ENCODE results near the gene MAN1A2.

The MAN1A2 gene

DNA sequence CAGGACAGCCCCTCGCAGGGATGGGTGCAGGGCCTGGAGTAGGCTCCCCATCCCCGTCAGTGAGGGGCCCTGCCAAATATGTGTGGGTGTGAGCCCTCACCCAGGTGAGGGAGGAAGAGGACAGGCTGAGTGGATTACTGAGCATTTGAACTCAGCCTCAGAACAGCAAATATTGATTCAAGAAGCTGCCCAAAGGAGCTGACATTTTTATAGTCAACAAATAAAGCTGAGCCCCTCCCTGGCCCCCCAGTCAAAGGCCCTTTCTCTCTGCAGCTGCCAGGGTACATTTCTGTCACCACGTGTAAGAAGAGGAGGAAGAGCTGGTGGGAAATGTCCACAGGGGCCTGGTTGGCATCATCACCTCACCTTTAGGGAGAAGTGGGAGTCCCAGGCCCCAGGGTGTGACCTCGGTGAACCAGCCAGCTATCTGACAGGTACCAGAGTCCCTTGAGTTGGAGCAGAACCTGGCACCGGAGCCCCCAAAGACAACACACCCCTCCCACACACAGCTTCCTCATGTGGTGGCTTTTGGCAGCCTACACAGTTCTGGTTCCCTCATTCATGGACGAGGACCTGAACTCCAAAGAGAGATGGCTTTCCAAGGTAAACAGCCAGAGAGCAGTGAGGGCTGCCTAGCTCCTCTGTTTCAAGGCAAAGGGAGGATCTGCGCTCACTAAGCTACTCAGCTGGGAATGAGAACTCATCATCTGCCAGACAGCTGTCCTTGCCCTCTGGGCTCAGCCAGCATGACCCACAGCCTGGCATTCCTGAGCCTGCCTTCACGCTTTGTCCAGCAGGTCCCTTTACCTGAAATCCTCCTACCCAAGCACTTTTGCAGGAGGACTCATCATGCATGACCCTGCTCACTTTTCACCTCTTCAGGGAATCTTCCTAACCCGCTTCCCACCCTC lies 195.6 kb downstream of the MAN1A2 start:
- no peak for DNase-seq

DNA sequence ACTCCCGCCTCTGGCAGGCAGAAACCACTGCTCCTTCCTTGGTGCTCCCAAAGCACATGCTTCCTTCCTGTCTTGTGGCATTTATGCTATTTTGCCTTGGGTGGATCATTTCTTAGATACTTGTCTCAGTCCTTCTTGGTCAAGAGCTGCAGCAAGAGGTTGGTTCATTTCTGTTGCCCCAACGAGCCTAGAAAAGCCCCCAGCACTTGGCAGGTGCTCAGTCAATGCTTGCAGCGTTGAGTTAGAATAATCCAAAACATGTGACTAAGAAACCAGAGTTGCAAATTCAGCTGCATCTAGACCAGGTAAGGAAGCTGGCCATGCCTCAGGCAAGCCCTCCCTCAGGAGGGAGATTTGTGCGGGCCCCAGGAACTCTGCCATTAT lies 196.2 kb downstream of the MAN1A2 start:
- no peak for DNase-seq

DNA sequence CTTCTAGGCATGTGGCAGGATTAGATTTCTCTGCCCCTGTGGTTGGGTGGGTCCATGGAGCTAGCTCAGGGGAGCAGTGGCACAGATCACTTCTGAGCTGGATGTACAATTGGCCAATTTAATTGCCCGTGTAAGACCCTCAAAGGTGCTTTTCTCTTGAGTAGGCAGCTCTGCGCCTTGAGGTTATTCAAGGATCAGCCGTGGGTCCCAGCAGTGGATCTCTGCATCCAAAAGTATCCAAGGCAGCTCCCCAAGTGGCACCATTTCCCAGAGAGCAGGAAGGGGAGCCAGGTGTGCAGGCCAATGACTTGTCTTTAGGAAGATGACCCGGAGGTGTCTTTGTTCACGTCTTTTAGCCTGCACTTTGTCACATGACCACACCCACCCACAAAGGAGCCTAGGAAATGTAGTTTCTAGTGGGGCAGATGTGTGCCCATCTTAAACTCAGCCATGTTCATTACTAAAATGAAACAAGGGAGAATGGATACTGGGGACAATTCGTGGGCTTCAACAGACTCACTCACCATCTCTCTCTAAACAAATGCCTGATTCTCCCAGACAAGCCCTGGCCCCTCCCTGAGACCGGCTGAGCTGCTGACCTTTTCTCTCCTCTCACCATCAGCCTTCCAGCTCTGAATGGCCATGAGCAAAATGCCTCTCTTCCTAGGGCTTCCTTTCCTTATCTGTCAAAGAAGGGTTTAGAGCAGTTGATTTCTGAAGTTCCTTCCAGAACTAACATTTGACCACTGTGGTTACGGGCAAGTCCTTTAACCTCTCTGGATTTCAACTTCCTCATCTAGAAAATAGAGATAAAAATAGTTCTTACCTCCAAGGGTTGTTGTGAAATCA lies 197.2 kb downstream of the MAN1A2 start:
- DNase-seq, result no peak

DNA sequence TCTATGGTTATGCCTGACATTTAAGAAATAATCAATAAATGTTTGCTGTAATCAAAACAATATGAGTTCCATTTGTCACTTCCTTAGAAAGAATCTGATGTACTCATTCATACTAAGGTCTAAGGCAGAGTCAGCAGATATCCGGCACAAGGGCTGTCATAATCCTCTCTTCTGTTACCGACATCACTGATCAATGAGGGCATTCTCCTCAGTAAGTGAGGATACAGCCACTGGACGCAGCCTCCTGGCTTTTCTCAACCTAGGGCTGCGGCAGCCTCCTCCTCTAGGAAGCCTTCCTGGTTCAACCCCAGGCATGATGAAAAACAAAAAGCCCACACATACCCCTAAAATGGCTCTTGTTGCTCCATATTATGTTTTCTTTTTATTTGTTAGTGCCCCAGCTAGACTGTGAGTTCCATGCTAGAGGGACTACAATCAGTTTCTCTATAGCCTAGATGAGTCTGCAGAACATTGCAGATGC lies 197.9 kb downstream of the MAN1A2 start:
- no peak for DNase-seq

DNA sequence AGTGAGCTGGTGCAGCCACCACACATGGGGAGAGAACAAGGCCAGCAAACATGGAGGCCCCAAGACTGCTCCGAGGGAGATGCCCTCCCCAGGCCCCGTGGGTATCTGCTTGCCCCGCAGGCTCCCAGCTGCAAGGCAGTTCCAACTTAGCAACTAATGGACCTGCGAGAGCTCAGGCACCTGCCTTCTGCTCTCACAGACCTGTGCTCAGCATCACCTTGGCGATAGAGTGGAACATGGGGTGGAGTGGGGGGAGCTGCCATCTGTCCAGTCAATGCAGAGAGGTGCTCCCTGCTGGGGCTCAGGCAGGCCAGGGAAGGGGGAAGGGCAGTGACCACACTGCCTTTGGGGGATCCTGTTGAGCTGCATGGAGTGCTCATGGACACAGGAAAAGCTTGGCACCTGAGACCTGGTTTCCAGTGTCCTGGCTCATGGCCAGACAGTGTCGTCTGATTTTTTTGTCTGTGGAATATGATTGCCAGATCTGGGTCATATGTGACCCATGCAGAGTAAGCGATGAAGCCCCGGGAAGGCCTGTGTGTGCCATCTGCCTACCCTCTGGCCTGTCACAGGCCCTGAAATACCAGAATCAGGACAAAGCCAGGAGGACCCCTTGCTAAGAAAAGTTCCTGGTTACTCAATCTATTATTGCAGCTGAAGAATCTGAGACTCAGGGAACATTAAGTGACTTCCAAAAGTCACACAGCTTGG lies 198.7 kb downstream of the MAN1A2 start:
- DNase-seq, result no peak

DNA sequence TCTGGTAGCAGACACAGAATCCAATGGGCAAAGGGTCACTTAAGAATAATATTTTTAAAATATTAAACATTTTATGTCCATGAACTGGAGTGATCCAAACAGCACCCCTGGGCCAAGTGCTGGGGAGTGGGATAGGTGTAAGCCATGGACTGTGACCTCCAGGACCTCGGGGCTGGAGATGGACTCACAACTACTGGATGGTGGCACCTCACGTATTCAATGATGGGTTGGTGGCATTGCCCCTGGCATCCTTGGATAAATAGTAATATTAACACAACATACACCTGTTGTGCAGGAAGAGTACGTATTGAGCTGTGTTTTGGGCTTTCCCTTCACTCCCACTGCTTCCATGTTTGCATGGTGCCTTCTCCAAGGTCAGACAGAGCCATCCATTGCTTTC lies 199.3 kb downstream of the MAN1A2 start:
- DNase-seq, result no peak

DNA sequence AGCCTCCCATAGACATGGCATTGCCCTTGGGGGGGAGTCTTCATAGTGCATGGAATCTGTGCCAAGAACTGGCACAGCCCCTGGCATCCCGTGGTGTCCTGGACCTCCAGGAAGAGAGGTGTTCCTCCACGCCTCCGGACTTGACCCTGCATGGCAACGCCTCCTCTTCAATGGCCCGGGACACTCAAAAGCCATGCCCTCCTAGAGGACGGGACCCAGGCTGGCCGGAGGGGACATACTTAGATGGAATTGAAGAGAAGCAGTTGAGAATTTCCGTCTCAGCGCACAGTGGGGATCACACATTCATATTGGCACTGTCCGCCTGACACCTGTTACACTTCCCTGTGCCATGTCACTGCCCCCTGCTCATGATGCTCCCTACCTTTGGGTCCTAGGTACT lies 200.2 kb downstream of the MAN1A2 start:
- no peak for DNase-seq

DNA sequence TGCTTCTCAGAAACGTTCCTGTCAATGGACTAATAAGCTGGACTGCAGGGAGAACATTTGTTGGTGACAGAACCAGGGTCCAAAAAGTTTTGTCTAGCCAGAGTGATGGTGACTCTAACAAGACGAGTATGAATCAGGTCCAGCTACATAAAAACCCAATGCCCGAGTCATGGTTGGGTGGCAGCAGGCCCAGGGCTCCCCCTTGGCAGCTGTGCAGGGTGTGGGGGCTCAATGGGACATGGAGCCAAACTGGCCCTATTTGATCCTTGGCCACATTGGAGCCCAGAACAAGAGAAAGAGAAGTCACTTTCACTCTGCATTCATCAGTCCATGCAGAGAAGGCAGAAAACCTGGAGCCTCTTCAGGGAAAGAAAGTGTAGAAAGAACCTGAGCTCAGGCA lies 200.7 kb downstream of the MAN1A2 start:
- no peak for DNase-seq

DNA sequence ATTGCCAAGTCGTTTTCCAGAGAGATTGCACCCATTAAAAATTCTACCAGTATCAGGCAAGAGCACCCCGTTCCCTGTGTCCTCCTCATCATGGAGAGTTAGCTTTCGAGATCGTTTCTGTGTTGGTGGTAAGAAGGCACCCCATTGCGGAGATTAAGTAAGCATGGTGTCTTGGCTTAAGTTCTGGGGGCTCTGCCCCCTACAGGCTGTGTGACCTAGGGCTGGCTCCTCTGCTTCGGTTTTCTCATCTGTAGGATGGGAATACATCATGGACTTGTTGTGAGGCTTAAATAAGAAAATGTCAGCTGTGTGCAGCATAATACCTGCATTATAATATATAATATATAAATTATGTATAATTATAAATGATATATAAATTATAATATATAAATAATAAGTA lies 201.8 kb downstream of the MAN1A2 start:
- no peak for DNase-seq

DNA sequence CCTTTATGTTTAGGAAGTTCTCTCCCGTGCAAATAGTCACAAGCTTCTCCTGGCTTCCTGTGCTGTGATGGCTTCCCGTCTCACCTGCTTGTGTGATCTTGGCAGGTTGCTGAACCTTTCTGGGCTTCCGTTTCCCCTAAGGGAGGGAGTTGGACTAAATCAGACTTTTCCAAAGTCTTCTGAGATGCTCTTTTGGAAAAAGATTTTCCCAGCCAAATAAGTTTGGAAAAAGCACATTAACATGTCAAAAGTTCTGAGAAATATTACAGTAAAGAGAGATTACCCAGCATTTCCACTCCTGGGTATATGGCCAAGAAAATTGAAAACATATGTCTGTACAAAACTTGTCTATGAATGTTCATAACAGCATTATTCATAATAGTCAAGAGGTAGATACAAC lies 202.6 kb downstream of the MAN1A2 start:
- DNase-seq, result no peak

DNA sequence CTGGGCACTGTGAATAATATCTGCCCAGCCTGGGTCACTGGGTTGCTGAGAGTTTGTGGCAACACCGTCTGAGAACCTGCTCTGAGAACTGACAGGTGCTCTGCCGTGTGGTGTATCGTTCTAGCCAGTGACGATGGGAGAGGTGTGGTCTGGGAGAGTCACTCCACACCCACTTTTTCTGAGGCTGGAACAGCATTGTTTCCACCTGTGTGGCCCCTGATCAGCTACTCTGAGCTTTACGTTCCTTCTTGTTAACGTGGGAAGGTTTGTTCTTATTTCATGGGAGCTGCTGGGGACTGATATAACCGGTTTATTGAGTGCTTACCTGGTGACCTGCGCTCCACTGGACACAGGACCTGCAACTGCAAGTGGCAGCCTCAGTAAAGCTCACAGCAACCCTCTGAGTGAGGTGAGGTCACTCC lies 203.8 kb downstream of the MAN1A2 start:
- peak in 1 of 2 experiments; percentile 33 for DNase-seq

DNA sequence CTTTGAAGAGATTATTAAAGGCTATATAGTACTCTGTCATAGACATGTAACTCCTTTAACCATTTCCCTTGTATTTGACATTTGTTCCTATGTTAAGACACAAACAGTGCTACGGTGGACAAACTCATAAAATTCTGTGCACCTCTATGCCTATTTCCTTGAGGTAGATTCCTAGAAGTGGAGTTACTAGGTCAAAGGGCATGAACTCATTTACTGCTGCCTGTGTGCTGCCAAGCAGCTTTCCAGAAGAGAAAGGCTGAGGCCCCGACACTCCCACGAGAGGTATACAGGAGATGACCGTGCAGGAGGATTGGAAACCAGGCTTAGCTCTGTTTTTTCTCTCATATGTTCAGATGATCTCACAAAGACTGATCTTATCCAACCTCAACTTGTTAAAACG lies 204.2 kb downstream of the MAN1A2 start:
- DNase-seq, result no peak

DNA sequence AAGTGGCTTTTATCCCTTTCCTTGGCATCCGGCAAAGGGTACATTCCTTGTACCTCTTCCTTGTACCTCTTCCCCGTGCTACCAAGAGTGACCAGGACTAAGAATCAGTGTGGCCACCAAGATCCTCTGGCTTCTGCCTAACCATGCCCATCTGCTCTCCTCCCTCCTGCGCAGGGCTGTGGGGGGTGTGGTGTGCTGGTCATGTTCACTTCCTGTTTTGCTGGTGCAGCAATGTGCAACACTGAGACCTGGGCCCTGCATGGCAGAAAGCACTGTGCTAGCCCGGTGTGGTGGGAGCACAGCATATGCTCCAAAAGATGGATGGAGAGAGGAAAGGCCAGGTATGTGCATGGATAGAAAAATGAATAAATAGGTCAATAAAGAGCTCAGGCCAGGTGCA lies 205.3 kb downstream of the MAN1A2 start:
- DNase-seq, result no peak

DNA sequence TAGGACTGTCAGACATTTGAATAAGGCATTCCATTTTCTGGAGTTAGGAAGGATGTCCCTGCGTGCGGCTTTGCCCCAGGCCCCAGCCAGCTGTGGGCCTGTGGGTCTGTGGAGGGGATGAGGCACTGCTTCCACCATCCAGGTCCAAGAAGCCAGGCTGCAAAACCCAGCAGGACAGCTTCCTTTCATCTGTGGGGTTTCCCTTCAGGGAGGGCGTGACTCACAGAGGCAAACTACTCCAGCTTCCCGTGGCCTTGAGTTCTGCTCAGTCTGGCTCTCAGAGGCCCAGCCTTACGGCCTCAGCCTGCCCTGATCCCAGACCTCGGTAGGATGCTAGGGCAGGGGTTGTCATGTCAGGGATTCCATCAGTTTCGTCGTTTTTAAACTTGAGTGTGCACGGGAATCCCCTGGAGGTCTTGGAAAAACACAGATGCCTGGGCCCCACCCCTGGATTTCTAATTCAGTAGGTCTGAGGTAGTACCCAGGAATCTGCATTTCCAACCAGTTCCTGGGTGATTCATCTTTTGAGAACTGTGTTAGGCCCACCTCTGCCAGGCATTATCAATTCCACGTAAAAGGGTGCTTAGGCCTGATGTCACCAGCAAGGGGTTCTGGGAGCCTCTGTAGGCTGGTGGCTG lies 206.3 kb downstream of the MAN1A2 start:
- no peak for DNase-seq

DNA sequence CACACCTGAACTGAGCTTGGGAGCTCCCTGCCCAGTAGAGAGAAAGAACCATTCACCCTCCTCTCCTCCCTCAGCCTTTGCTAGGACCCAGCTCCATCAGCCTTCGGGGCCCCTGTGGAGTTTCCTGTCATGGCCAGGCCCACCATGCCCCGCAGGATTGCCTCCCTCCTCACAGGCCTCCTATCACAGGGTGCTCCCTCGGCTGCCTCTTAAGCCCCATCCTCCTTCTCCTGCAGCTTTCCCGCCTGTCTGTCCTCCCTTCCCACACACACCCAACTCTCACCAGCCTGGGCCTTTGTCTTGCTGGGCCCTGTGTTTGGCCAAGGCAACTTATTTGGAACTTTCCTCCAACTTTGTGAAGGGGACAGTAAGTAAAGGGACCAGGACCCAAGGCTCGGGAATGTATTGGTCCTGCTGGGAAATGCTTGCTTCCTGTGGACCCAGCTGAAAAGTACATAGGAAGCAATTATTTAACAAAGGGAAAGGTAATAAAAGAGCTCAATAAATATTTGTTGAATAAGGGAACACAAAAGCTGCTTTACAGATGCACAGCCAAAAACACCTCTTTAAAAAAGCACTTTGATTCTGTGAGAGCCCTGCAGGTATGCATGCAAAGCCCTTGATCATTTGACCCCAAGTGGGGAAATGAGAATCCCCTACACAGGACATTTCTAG lies 207.0 kb downstream of the MAN1A2 start:
- no peak for DNase-seq

DNA sequence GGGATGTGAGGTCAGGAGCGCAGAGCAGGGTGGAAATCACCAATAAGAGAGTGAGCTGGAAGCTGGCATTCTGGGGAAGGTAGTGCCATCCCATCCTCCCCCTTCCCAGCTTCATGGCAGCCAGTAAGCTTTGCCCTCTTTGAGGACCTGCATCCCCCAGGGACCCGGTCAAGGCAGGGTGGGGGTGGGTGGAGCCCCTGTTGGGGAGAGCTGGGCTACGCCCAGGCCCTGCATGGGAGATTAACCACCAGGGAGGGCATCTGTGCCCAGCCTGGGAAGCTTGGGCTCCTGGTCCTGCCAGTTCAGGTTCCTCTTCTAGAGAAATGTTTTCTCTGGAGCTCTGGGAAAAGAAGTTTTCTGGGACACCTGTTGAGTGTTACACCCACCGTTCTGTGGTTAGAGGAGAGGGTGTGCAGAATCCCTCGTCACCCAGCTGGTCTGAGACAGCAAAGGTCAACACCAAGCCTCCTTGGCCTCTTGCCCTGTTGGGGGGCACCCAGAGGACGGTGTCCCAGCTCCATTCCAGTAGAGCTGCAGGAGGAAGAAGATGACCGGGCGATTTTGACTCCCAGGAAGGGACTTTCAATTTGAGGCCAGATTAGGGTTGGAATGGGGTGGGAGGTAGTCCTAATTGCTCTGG lies 208.5 kb downstream of the MAN1A2 start:
- no peak for DNase-seq

DNA sequence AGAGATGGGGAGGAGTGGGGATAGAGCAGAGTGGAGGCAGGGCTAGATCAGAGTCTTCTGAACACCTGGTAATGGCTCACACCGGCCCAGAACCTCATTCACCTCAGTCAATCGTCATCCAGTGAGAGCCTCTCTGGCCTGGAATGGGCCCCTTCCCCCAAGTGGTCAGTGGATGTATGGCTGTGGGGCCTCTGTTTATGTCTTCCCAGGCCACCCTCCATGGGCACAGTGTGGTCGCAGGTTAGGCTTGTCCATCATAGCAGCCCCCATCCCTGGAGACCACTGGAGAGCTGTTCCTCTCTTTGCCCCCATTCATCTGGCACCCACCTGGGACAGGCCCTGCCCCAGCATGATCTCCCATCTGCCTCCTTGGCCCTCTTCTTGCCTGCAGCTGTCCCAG lies 209.0 kb downstream of the MAN1A2 start:
- DNase-seq, result no peak

DNA sequence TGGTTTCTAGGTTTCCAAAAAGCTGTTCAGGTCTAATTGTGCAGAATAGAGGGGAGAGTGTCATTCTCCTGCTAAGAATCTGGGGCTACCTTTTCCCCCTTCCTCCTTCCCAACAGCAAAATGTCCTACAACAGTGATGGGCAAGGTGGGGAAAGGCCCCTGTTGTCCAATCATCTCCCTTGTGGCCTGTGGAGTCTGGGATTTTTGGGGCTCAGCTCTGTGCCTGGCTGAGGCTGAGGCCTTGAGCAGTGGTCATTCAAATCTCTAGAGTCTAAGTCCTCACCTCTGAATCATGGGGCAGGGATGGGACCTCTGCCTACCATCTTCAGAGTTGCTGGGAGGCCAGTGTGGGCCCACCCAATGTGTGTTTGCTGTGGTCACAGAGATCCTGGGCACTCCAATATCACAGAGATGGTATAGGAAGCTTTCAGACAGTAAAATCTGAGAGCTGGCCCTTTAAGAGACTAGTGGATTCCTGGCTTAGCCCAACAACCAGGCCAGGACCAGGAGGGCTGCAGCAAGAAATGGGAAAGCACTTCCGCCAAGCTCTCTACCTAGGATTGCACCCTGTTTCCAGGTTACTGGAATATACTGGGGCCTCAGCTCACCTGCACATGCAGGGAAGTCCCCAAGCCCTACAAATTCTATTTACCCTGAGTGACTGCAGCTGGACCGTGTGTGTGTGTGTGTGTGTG lies 210.1 kb downstream of the MAN1A2 start:
- no peak for DNase-seq

DNA sequence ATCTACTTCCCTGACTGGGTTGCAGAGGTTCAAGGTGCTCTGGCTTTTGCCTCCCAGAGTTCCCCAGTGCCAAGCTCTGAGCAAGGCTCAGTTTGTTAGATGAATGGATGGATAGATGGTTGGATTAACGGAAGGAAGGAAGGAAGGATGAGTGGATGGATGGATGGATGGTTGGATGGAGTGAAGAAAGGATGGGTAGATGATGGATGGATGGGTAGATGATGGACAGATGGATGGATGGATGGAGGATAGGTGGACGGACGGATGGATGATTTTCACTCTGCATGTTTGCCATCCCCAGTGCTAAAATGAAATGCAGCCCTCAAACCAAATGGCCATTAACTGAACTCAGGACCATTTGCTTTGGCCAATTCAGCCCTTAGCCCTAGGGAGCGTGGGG lies 211.2 kb downstream of the MAN1A2 start:
- DNase-seq, result no peak
